D721Med (cell line): ENCODE data around the gene PSME2.

Source experiments
- DNase-seq: peaks from one replicate; pipeline ENCODE4 v3.0.0; 2011; ENCODE audit warnings: low spot score; ENCODE audit not compliant: insufficient read length
- FAIRE-seq: peaks from 2 replicates; lab custom pipeline; 2011; peaks lifted over from hg19 to GRCh38; lab: Jason Lieb, UNC
- CTCF ChIP-seq: IDR thresholded peaks from 2 replicates; pipeline ENCODE4 v1.5.1; 2012; ENCODE audit warnings: mild to moderate bottlenecking, control low read depth; ENCODE audit not compliant: insufficient read depth; ENCODE audit errors: missing control alignments

PSME2 gene

GRCh38 chr14:24160499-24160849 lies 14.1 kb upstream of the PSME2 start:
- no peak for DNase-seq
- no peak for FAIRE-seq
- no peak for TF ChIP-seq CTCF

- no peak for TF ChIP-seq CTCF
- no peak for DNase-seq
- FAIRE-seq, result no peak
These were observed 13.5 kb upstream of the PSME2 start for GRCh38 chr14:24159777-24160498.

GRCh38 chr14:24157331-24157730 lies 10.9 kb upstream of the PSME2 start:
- TF ChIP-seq CTCF, result no peak
- DNase-seq, result no peak
- FAIRE-seq, result no peak

- FAIRE-seq (no peak), DNase-seq (no peak)
- no peak for TF ChIP-seq CTCF
These were observed 10.4 kb upstream of the PSME2 start for GRCh38 chr14:24156840-24157239.

GRCh38 chr14:24155100-24155499 lies 8.7 kb upstream of the PSME2 start:
- DNase-seq, result no peak
- no peak for TF ChIP-seq CTCF
- FAIRE-seq, result no peak

- FAIRE-seq, result no peak
- DNase-seq, result no peak
- no peak for TF ChIP-seq CTCF
These were observed 5.1 kb upstream of the PSME2 start for GRCh38 chr14:24151404-24152080.

- DNase-seq, result no peak
- no peak for TF ChIP-seq CTCF
- FAIRE-seq, result no peak
These were observed 4.6 kb upstream of the PSME2 start for GRCh38 chr14:24150993-24151392.
